Stomach (tissue), 4 donors: ENCODE data around the gene ACAP3.

Experiments
- POLR2A ChIP-seq, 4 donors: fragments of 450-650 bp; IDR thresholded peaks; one replicate each; pipeline ENCODE4 v1.6.1; 2016; ENCODE audit warnings: antibody characterized with exemption in 4 of 4, control low read depth in 2 of 4, mild to moderate bottlenecking in 1 of 4, moderate library complexity in 1 of 4
- POLR2AphosphoS5 ChIP-seq, 3 donors: sonication (generic); formaldehyde crosslinking; IDR thresholded peaks; one replicate each; pipeline ENCODE4 v1.6.1; 2016; ENCODE audit warnings: antibody characterized with exemption in 3 of 3
- TF ChIP-seq, protein P1 (sequence below), 7 experiments: fragments of 450-650 bp in 4 of 7; fragments of 200-600 bp in 3 of 7; sonication (generic) in 3 of 7; IDR thresholded peaks; one replicate each; pipeline ENCODE4 v1.5.1; 2016 to 2019; ENCODE audit warnings: antibody characterized with exemption in 7 of 7, control low read depth in 2 of 7, mild to moderate bottlenecking in 1 of 7

- TF ChIP-seq POLR2A (IDR thresholded peaks at IDR 0.05) (no peak), POLR2AphosphoS5 (IDR thresholded peaks at IDR 0.05) (no peak)
- TF ChIP-seq, protein P1, sequence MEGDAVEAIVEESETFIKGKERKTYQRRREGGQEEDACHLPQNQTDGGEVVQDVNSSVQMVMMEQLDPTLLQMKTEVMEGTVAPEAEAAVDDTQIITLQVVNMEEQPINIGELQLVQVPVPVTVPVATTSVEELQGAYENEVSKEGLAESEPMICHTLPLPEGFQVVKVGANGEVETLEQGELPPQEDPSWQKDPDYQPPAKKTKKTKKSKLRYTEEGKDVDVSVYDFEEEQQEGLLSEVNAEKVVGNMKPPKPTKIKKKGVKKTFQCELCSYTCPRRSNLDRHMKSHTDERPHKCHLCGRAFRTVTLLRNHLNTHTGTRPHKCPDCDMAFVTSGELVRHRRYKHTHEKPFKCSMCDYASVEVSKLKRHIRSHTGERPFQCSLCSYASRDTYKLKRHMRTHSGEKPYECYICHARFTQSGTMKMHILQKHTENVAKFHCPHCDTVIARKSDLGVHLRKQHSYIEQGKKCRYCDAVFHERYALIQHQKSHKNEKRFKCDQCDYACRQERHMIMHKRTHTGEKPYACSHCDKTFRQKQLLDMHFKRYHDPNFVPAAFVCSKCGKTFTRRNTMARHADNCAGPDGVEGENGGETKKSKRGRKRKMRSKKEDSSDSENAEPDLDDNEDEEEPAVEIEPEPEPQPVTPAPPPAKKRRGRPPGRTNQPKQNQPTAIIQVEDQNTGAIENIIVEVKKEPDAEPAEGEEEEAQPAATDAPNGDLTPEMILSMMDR (IDR thresholded peaks at IDR 0.05), result no peak
Observed at GRCh38 chr1:1335283-1335682, 27.6 kb upstream of the ACAP3 start.
